ENCODE results near the gene SMARCA2. TPM values are rescaled to one million over a fixed set of nuclear protein-coding genes. Genes with fewer than 3 reads are reported as not detected.

SMARCA2 gene
- total and polyA plus RNA-seq, 2 donors (not counting 1 experiment from before 2014, with no cell fraction given), result 75.3 to 250 TPM

DNA sequence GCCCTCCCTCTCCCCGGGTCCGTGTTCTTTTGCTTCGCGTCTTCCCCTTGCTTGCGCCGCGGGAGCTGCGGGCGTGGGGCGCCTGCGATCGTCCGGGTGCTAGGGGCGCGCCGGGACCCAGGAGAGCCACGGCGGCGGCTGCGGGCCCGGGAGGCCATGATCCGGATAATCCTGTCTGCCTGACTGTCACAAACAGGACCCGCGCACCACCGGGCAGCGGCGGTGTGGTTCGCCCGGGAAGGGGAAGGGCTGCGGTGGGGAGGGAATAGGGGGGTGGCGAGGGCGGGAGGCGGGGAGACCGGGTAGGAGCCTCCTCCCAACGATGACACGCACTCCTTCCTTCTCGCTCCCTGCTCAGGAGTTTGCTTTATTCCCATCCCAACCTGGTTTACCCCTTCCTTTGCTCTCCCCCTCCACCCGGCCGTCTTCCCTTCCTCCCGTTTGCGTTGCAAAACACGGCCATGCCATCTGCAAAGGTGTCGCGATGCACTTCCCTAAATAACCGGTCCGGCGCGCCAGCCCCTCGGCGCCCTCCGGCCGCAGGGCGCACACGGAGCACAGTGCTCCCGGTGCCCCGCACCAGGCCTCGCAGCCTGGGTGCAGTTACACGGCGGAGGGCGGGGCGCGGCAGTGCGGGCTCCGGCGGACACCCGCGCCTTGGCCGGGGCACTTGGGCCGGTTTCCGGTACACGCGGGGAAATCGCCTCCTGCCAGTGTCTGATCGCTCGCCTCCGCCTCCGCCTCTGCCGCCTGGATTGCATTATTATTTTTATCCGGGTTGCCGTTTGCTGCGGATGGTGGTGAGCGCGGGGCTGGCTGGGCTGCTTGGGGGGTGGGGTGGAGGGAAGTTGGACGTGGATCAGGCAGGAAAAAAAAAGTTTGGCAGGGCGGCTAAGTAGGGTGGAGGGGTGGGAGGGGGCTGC lies 1.5 kb downstream of the SMARCA2 start:
- Histone ChIP-seq H3K27ac (ENCODE audit: low read length in 2 of 2) (peak overlapping the region; percentile 91 to 94), H3K36me3 (replicated peaks in 1 of 2; ENCODE audit: control extremely low read depth in 1 of 2, control insufficient read depth in 1 of 2, extremely low read depth in 1 of 2, insufficient read depth in 2 of 2, low read length in 1 of 2) (no peaks in the 10 kb centered on the region), H3K79me2 (ENCODE audit: control insufficient read depth, insufficient read depth, low read length) (peaks cover 48% of the 10 kb centered on the region), H3K9me3 (ENCODE audit: control extremely low read depth in 1 of 3, control insufficient read depth in 2 of 3, insufficient read depth in 1 of 3, low read length in 2 of 3) (no peaks in the 10 kb centered on the region), H3K4me3 (ENCODE audit: control extremely low read depth in 1 of 5, extremely low read depth in 1 of 5, insufficient read depth in 1 of 5, low read depth in 2 of 5, low read length in 4 of 5) (peak overlapping the region; percentile 76 to 98 (median 89)), H3K27me3 (replicated peaks in 1 of 4; ENCODE audit: control extremely low read depth in 1 of 4, control insufficient read depth in 3 of 4, insufficient read depth in 4 of 4, low read length in 3 of 4) (no peaks in the 10 kb centered on the region), H4K20me1 (ENCODE audit: control insufficient read depth, insufficient read depth, low read length, poor library complexity, severe bottlenecking) (peaks cover 21% of the 10 kb centered on the region), H3K4me2 (replicated peaks; ENCODE audit: low read depth, low read length, poor library complexity, severe bottlenecking) (peak overlapping the region; percentile 93), H2AFZ (ENCODE audit: insufficient read depth, low read depth, low read length, poor library complexity, severe bottlenecking) (peak overlapping the region; percentile 82), H3K4me1 (ENCODE audit: control insufficient read depth in 2 of 2, insufficient read depth in 2 of 2, low read length in 2 of 2) (peaks cover 23 to 24% of the 10 kb centered on the region in 2 donors), H3K9ac (ENCODE audit: low read length) (peak overlapping the region; percentile 94)
- POLR2A ChIA-PET, result interaction anchor here (0.8 to 2.0 kb wide), 3 partner anchors 28 to 827 kb away, joined by 3 to 8 read pairs (median 6); partner anchors contain the start of gene PUM3
- H3K4me3 Mint-ChIP-seq, result peak overlapping the region; percentile 100
- peak; percentile 11 for ATAC-seq (ENCODE audit: low read depth)
- no peaks in the 10 kb centered on the region for H3K9me3 Mint-ChIP-seq (ENCODE audit: insufficient read depth)
- H3K27me3 Mint-ChIP-seq, result peaks cover 10% of the 10 kb centered on the region
- WGBS (ENCODE audit: insufficient coverage), result under 1% methylated on average over 69 of the region's 85 CpGs
- TF ChIP-seq, protein P1, sequence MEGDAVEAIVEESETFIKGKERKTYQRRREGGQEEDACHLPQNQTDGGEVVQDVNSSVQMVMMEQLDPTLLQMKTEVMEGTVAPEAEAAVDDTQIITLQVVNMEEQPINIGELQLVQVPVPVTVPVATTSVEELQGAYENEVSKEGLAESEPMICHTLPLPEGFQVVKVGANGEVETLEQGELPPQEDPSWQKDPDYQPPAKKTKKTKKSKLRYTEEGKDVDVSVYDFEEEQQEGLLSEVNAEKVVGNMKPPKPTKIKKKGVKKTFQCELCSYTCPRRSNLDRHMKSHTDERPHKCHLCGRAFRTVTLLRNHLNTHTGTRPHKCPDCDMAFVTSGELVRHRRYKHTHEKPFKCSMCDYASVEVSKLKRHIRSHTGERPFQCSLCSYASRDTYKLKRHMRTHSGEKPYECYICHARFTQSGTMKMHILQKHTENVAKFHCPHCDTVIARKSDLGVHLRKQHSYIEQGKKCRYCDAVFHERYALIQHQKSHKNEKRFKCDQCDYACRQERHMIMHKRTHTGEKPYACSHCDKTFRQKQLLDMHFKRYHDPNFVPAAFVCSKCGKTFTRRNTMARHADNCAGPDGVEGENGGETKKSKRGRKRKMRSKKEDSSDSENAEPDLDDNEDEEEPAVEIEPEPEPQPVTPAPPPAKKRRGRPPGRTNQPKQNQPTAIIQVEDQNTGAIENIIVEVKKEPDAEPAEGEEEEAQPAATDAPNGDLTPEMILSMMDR (IDR thresholded peaks at IDR 0.05), result no peak
- no peak for TF ChIP-seq EZH2 (IDR thresholded peaks at IDR 0.05; ENCODE audit: borderline replicate concordance, insufficient read depth, low read depth, low read length, poor library complexity, severe bottlenecking)
- H3K4me1 Mint-ChIP-seq, result peaks cover 37% of the 10 kb centered on the region
- intact Hi-C loops (cut with micrococcal nuclease), result loop anchor here (1.0 to 10.0 kb wide), 3 partner anchors 38 to 818 kb away; no protein-coding TSS in a partner anchor
- H3K27ac Mint-ChIP-seq, result peak overlapping the region; percentile 99
- peak; percentile 89 for DNase-seq
- CTCF ChIA-PET, result no interaction called here
